DMS53 treated with DMSO at 0.1 percent for 48 hours (cell line): ENCODE data around the gene ARG2.

Experiments used
- DNase-seq: peaks from one replicate; lab custom pipeline; 2025; ENCODE audit not compliant: unreplicated experiment; lab: John Stamatoyannopoulos, UW

Gene ARG2

GRCh38 chr14:67680121-67680602 is 60.4 kb downstream of the ARG2 start:
- no peak for DNase-seq

- DNase-seq: no peak
Measured at GRCh38 chr14:67680941-67681340, 61.2 kb downstream of the ARG2 start.

- DNase-seq: no peak
Measured at GRCh38 chr14:67683842-67684241, 64.1 kb downstream of the ARG2 start.

GRCh38 chr14:67690011-67690410 is 70.3 kb downstream of the ARG2 start:
- DNase-seq: no peak

- DNase-seq: peak; percentile 64
Measured at GRCh38 chr14:67694791-67695393, 75.2 kb downstream of the ARG2 start.

- peak; percentile 82 for DNase-seq
Measured at GRCh38 chr14:67695394-67695949, 75.8 kb downstream of the ARG2 start, which contains the start of gene RDH11. TSS of gene RDH11 (minus strand) at chr14:67695764. CDS start at chr14:67695703, 61 bp downstream.

GRCh38 chr14:67697006-67697405 is 77.3 kb downstream of the ARG2 start:
- DNase-seq: no peak

GRCh38 chr14:67698179-67698578 is 78.5 kb downstream of the ARG2 start:
- DNase-seq: no peak
